Vagina (tissue), 2 donors: Measurements from ENCODE around the gene VANGL2. TPM values are rescaled to one million over a fixed set of nuclear protein-coding genes. Genes with fewer than 3 reads are reported as not detected.

Experiments
- DNase-seq, 2 donors: peaks; one replicate each; pipeline ENCODE4 v3.0.0-alpha.2; 2017; ENCODE audit errors: extremely low spot score in 2 of 2
- H3K27ac ChIP-seq: fragments of 200-600 bp; sonication (generic); one replicate; pipeline ENCODE4 v1.5.1; 2019
- H3K27me3 ChIP-seq: fragments of 200-600 bp; sonication (generic); one replicate; pipeline ENCODE4 v1.5.1; 2019
- H3K36me3 ChIP-seq, 2 donors: fragments of 200-600 bp; sonication (generic); one replicate each; pipeline ENCODE4 v1.5.1; 2017 to 2019
- H3K4me1 ChIP-seq: fragments of 200-600 bp; sonication (generic); one replicate; pipeline ENCODE4 v1.5.1; 2019
- H3K4me3 ChIP-seq, 2 donors: fragments of 200-600 bp; sonication (generic); 1 replicate in 1 of 2; 2 replicates in 1 of 2; pipeline ENCODE4 v1.5.1; 2016 to 2019
- H3K9me3 ChIP-seq: fragments of 200-600 bp; sonication (generic); one replicate; pipeline ENCODE4 v1.5.1; 2019
- POLR2A ChIP-seq, 2 donors: fragments of 450-650 bp; IDR thresholded peaks; one replicate each; pipeline ENCODE4 v1.6.1; 2017; ENCODE audit warnings: antibody characterized with exemption in 2 of 2, mild to moderate bottlenecking in 2 of 2, moderate library complexity in 2 of 2
- POLR2AphosphoS5 ChIP-seq, 2 donors: sonication (generic); formaldehyde crosslinking; IDR thresholded peaks; one replicate each; pipeline ENCODE4 v1.9.0; 2017; ENCODE audit warnings: antibody characterized with exemption in 2 of 2, mild to moderate bottlenecking in 2 of 2, low read depth in 1 of 2; ENCODE audit not compliant: insufficient read depth in 1 of 2
- intact Hi-C: fragments of 100-400 bp; cut with DNase I; formaldehyde crosslinking; loops from one replicate; pipeline ENCODE4 v1.15.1; 2023
- total RNA-seq: library from RNA; depleted of rRNA; stranded (reverse); fragments of >200 nt; gene quantifications from one replicate; pipeline ENCODE4 v1.2.3, GENCODE V29; 2016
- TF ChIP-seq, protein P1 (sequence below), 3 experiments: fragments of 450-650 bp in 2 of 3; fragments of 200-600 bp in 1 of 3; sonication (generic) in 1 of 3; IDR thresholded peaks; one replicate each; pipeline ENCODE4 v1.5.1; 2017 to 2019; ENCODE audit warnings: antibody characterized with exemption in 3 of 3, mild to moderate bottlenecking in 2 of 3, moderate library complexity in 2 of 3

The VANGL2 gene
- total RNA-seq, 1 donor from 2014 or later: 11.0 TPM

- no peak for TF ChIP-seq POLR2A (IDR thresholded peaks at IDR 0.05)
- no peaks in the 10 kb centered on the region for H3K36me3 ChIP-seq
- H3K4me3 ChIP-seq: no peak overlapping the region
- H3K27ac ChIP-seq: no peak overlapping the region
- no peaks in the 10 kb centered on the region for H3K27me3 ChIP-seq
- DNase-seq: no peak
- H3K4me1 ChIP-seq: peaks cover 21% of the 10 kb centered on the region
- no peaks in the 10 kb centered on the region for H3K9me3 ChIP-seq
- intact Hi-C loops: no loop called here
Measured at GRCh38 chr1:160413716-160414115, 13.4 kb downstream of the VANGL2 start.

- intact Hi-C loops: no loop called here
- Histone ChIP-seq H3K4me1 (peaks cover 18% of the 10 kb centered on the region), H3K27me3 (no peaks in the 10 kb centered on the region), H3K4me3 (no peak overlapping the region), H3K36me3 (peaks cover 0 to 8% of the 10 kb centered on the region in 2 donors), H3K9me3 (no peaks in the 10 kb centered on the region), H3K27ac (no peak overlapping the region)
- TF ChIP-seq POLR2AphosphoS5 (IDR thresholded peaks at IDR 0.05; ENCODE audit: insufficient read depth in 1 of 2, low read depth in 1 of 2) (peak in 1 of 2 donors; percentile 68), POLR2A (IDR thresholded peaks at IDR 0.05) (no peak)
- TF ChIP-seq, protein P1, sequence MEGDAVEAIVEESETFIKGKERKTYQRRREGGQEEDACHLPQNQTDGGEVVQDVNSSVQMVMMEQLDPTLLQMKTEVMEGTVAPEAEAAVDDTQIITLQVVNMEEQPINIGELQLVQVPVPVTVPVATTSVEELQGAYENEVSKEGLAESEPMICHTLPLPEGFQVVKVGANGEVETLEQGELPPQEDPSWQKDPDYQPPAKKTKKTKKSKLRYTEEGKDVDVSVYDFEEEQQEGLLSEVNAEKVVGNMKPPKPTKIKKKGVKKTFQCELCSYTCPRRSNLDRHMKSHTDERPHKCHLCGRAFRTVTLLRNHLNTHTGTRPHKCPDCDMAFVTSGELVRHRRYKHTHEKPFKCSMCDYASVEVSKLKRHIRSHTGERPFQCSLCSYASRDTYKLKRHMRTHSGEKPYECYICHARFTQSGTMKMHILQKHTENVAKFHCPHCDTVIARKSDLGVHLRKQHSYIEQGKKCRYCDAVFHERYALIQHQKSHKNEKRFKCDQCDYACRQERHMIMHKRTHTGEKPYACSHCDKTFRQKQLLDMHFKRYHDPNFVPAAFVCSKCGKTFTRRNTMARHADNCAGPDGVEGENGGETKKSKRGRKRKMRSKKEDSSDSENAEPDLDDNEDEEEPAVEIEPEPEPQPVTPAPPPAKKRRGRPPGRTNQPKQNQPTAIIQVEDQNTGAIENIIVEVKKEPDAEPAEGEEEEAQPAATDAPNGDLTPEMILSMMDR (IDR thresholded peaks at IDR 0.05): no peak
- no peak for DNase-seq
Measured at GRCh38 chr1:160414881-160415280, 14.5 kb downstream of the VANGL2 start.

- Histone ChIP-seq H3K27me3 (no peaks in the 10 kb centered on the region), H3K27ac (no peak overlapping the region), H3K4me3 (no peak overlapping the region), H3K4me1 (peaks cover 9% of the 10 kb centered on the region), H3K36me3 (peaks cover 0 to 16% of the 10 kb centered on the region in 2 donors), H3K9me3 (no peaks in the 10 kb centered on the region)
- TF ChIP-seq, protein P1 (IDR thresholded peaks at IDR 0.05): no peak
- TF ChIP-seq POLR2AphosphoS5 (IDR thresholded peaks at IDR 0.05; ENCODE audit: insufficient read depth in 1 of 2, low read depth in 1 of 2) (no peak), POLR2A (IDR thresholded peaks at IDR 0.05) (no peak)
- intact Hi-C loops: no loop called here
- DNase-seq: no peak
Measured at GRCh38 chr1:160415696-160416290, 15.4 kb downstream of the VANGL2 start.

DNA sequence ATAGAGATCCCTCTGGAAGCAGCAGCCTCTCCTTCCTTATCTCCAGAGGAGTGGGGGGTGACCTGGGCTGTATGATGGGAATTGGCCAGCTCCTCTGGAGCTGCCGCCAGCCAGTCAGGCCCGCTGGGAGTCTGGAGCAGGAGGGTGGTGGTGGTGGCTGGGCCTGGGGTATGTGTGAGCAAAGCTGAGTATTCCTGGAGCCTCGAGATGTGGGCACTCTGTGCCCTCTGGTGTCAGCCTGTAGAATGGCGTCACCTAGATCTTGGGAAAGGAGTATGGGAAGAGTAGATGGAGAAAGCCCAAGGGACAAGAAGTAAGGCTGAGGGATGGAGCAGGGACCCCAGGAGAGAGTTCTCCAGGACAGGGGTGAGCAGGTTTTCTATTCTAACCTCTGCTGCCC is 16.0 kb downstream of the VANGL2 start:
- no peaks in the 10 kb centered on the region for H3K9me3 ChIP-seq
- no peaks in the 10 kb centered on the region for H3K27me3 ChIP-seq
- DNase-seq: no peak
- peaks cover 3% of the 10 kb centered on the region for H3K4me1 ChIP-seq
- no peak overlapping the region for H3K27ac ChIP-seq
- H3K4me3 ChIP-seq: no peak overlapping the region
- intact Hi-C loops: no loop called here
- peaks cover 0 to 16% of the 10 kb centered on the region in 2 donors for H3K36me3 ChIP-seq
- TF ChIP-seq POLR2A (IDR thresholded peaks at IDR 0.05) (no peak), POLR2AphosphoS5 (IDR thresholded peaks at IDR 0.05; ENCODE audit: insufficient read depth in 1 of 2, low read depth in 1 of 2) (no peak)
- TF ChIP-seq, protein P1 (IDR thresholded peaks at IDR 0.05): no peak

DNA sequence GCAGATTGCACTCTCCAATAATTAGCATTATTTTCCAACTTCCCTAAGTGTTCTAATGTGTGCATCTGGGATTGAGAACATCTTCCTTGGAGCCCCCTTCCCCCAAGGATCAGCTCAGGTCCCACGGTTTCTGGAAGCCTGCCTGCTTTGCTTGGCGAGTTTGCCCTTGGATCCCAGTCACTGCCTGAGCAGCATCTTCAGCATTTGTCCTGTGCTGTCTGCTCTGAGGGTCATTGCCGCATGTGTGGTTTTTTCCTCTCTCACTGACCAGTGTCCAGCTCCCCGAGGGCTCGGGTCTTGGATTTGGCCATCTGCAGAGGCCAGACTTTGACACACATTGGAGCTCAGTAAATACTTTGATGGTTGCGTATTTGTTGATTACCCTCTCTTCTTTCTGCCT is 18.1 kb downstream of the VANGL2 start:
- intact Hi-C loops: no loop called here
- no peaks in the 10 kb centered on the region for H3K9me3 ChIP-seq
- TF ChIP-seq POLR2A (IDR thresholded peaks at IDR 0.05) (no peak), POLR2AphosphoS5 (IDR thresholded peaks at IDR 0.05; ENCODE audit: insufficient read depth in 1 of 2, low read depth in 1 of 2) (no peak)
- TF ChIP-seq, protein P1 (IDR thresholded peaks at IDR 0.05): no peak
- H3K36me3 ChIP-seq: peaks cover 0 to 16% of the 10 kb centered on the region in 2 donors
- no peaks in the 10 kb centered on the region for H3K4me1 ChIP-seq
- H3K27me3 ChIP-seq: no peaks in the 10 kb centered on the region
- no peak overlapping the region for H3K27ac ChIP-seq
- no peak for DNase-seq
- H3K4me3 ChIP-seq: no peak overlapping the region
